Mononuclear cell (primary cell): ENCODE results near the gene TICRR. TPM values are rescaled to one million over a fixed set of nuclear protein-coding genes. Genes with fewer than 3 reads are reported as not detected.

Experiments used
- H3K27me3 ChIP-seq: 2 replicates; pipeline ENCODE4 v1.6.0; 2011; ENCODE audit warnings: low read length, control low read depth; ENCODE audit not compliant: insufficient read depth
- H3K4me1 ChIP-seq: 2 replicates; pipeline ENCODE4 v1.5.1; 2011; ENCODE audit warnings: mild to moderate bottlenecking, low read length, control low read depth; ENCODE audit not compliant: insufficient read depth
- H3K4me3 ChIP-seq: 2 replicates; pipeline ENCODE4 v1.5.1; 2011; ENCODE audit warnings: mild to moderate bottlenecking, low read length, moderate library complexity
- H3K9me3 ChIP-seq: 2 replicates; pipeline ENCODE4 v1.5.1; 2011; ENCODE audit warnings: low read depth, mild to moderate bottlenecking, control low read depth, low read length
- total RNA-seq: library from RNA; depleted of rRNA; stranded (reverse); fragments of >200 nt; gene quantifications from one replicate; pipeline ENCODE4 v1.2.3, GENCODE V29; 2012

The TICRR gene
- total RNA-seq, 1 donor = 0.10 TPM

GRCh38 chr15:89591834-89592233, 16.6 kb downstream of the TICRR start:
- Histone ChIP-seq H3K4me3 (no peak overlapping the region), H3K9me3 (no peaks in the 10 kb centered on the region), H3K4me1 (no peaks in the 10 kb centered on the region), H3K27me3 (no peaks in the 10 kb centered on the region)

- H3K27me3 ChIP-seq = no peaks in the 10 kb centered on the region
Measured at GRCh38 chr15:89593018-89593417, 17.7 kb downstream of the TICRR start.

GRCh38 chr15:89599021-89599420, 23.8 kb downstream of the TICRR start:
- Histone ChIP-seq H3K4me1 (no peaks in the 10 kb centered on the region), H3K27me3 (no peaks in the 10 kb centered on the region), H3K9me3 (no peaks in the 10 kb centered on the region), H3K4me3 (no peak overlapping the region)

More at GRCh38 chr15:89593018-89593417, 17.7 kb downstream of the TICRR start:
- H3K9me3 ChIP-seq = no peaks in the 10 kb centered on the region
- no peak overlapping the region for H3K4me3 ChIP-seq
- H3K4me1 ChIP-seq = no peaks in the 10 kb centered on the region

- H3K27me3 ChIP-seq = no peaks in the 10 kb centered on the region
- H3K4me1 ChIP-seq = no peaks in the 10 kb centered on the region
- peaks cover 17% of the 10 kb centered on the region for H3K9me3 ChIP-seq
- H3K4me3 ChIP-seq = no peak overlapping the region
Measured at GRCh38 chr15:89611317-89611716, 36.0 kb downstream of the TICRR start.

- Histone ChIP-seq H3K4me1 (no peaks in the 10 kb centered on the region), H3K27me3 (no peaks in the 10 kb centered on the region), H3K4me3 (no peak overlapping the region), H3K9me3 (peaks cover 17% of the 10 kb centered on the region)
Measured at GRCh38 chr15:89613031-89613430, 37.8 kb downstream of the TICRR start.

GRCh38 chr15:89614164-89614563, 38.9 kb downstream of the TICRR start:
- no peak overlapping the region for H3K4me3 ChIP-seq
- no peaks in the 10 kb centered on the region for H3K27me3 ChIP-seq
- no peaks in the 10 kb centered on the region for H3K4me1 ChIP-seq
- H3K9me3 ChIP-seq = peaks cover 17% of the 10 kb centered on the region

GRCh38 chr15:89615135-89615534, 39.9 kb downstream of the TICRR start:
- Histone ChIP-seq H3K4me3 (no peak overlapping the region), H3K27me3 (no peaks in the 10 kb centered on the region), H3K4me1 (no peaks in the 10 kb centered on the region), H3K9me3 (peaks cover 17% of the 10 kb centered on the region)

- H3K9me3 ChIP-seq = peaks cover 15% of the 10 kb centered on the region
- no peaks in the 10 kb centered on the region for H3K27me3 ChIP-seq
- H3K4me1 ChIP-seq = no peaks in the 10 kb centered on the region
- no peak overlapping the region for H3K4me3 ChIP-seq
Measured at GRCh38 chr15:89616228-89616627, 41.0 kb downstream of the TICRR start.

- no peaks in the 10 kb centered on the region for H3K4me1 ChIP-seq
- H3K9me3 ChIP-seq = no peaks in the 10 kb centered on the region
- no peak overlapping the region for H3K4me3 ChIP-seq
- no peaks in the 10 kb centered on the region for H3K27me3 ChIP-seq
Measured at GRCh38 chr15:89621547-89621946, 46.3 kb downstream of the TICRR start.

GRCh38 chr15:89623165-89623564, 47.9 kb downstream of the TICRR start:
- Histone ChIP-seq H3K4me1 (no peaks in the 10 kb centered on the region), H3K4me3 (no peak overlapping the region), H3K27me3 (no peaks in the 10 kb centered on the region), H3K9me3 (no peaks in the 10 kb centered on the region)

GRCh38 chr15:89625716-89626115, 50.4 kb downstream of the TICRR start:
- Histone ChIP-seq H3K4me3 (no peak overlapping the region), H3K4me1 (no peaks in the 10 kb centered on the region), H3K9me3 (no peaks in the 10 kb centered on the region), H3K27me3 (no peaks in the 10 kb centered on the region)

- Histone ChIP-seq H3K27me3 (no peaks in the 10 kb centered on the region), H3K9me3 (no peaks in the 10 kb centered on the region), H3K4me1 (no peaks in the 10 kb centered on the region), H3K4me3 (no peak overlapping the region)
Measured at GRCh38 chr15:89627256-89627970, 52.1 kb downstream of the TICRR start.

- Histone ChIP-seq H3K9me3 (no peaks in the 10 kb centered on the region), H3K27me3 (no peaks in the 10 kb centered on the region), H3K4me1 (no peaks in the 10 kb centered on the region), H3K4me3 (no peak overlapping the region)
Measured at GRCh38 chr15:89628301-89628700, 53.0 kb downstream of the TICRR start.

- Histone ChIP-seq H3K9me3 (no peaks in the 10 kb centered on the region), H3K4me3 (no peak overlapping the region), H3K4me1 (no peaks in the 10 kb centered on the region)
Measured at GRCh38 chr15:89628806-89629715, 53.8 kb downstream of the TICRR start.

GRCh38 chr15:89629829-89630228, 54.6 kb downstream of the TICRR start:
- Histone ChIP-seq H3K9me3 (no peaks in the 10 kb centered on the region), H3K4me1 (no peaks in the 10 kb centered on the region), H3K4me3 (no peak overlapping the region), H3K27me3 (no peaks in the 10 kb centered on the region)

More at GRCh38 chr15:89628806-89629715, 53.8 kb downstream of the TICRR start:
- no peaks in the 10 kb centered on the region for H3K27me3 ChIP-seq
